ENCODE results near the gene AQP6.

AQP6 gene

GRCh38 chr12:49944046-49944445, 28.7 kb upstream of the AQP6 start:
- DNase-seq, result no peak

DNA sequence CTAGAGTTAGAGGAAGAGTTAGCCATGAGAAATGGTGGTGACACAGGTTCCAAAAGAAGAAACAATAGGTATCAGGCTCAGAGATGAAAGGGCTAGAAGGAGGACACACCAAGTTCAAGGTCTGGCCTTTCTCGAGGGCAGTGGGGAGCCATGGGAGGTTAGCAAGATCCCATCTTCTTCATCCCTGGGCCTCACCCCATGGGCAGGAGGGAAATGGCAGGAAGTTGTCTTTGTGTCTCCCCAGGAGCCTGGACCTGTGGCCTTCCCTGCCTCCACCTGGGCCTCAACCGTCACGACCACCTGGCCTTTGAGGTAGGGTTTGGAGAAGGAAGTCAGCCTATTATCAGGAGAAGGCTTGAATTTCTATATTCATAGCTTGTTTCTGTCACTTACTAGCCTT, 28.0 kb upstream of the AQP6 start:
- no peak for DNase-seq

- DNase-seq, result peak; percentile 89
Observed at GRCh38 chr12:49945394-49946080, 27.2 kb upstream of the AQP6 start.

- no peak for DNase-seq
Observed at GRCh38 chr12:49946086-49946485, 26.7 kb upstream of the AQP6 start.

DNA sequence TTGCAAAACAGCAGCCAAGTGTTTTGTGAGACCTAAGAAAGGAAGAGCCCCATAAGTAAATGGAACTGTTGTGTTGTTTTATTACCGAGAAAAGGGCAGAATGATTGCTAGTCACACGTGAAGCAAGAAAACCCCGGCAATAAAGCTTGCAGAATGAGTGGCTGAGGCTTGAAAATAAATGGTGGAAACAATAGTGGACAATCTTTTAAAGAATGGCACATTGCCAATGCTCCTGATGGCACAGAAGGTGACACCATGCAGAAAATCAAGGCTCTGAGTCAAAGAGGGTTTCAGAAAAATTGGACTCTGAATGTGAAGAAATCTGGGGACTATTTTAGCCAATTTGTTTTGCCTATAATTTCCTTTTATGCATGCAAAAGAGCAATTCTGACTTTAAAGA, 26.2 kb upstream of the AQP6 start:
- DNase-seq, result no peak

- DNase-seq, result no peak
Observed at GRCh38 chr12:49947593-49948226, 25.0 kb upstream of the AQP6 start.

- DNase-seq, result no peak
Observed at GRCh38 chr12:49948866-49949845, 23.6 kb upstream of the AQP6 start.

DNA sequence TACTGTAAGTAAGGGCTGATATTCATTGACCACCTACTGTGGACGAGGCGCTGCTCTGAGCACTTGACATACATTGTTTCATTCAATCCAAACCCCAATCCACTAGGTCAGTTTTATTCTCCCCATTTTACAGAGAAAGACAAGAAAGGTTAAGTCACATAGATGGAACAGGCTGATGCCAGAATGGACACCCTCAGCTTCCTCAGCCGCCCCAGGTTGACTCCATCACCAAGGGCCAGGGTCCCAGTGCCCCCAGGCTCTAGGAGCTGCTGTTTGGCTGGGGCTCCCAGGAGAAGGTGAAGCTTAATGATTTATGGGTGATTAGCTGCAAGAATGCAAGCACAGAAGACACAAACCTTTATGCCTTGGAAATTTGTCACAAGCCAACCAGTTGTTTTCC, 22.9 kb upstream of the AQP6 start:
- no peak for DNase-seq

DNA sequence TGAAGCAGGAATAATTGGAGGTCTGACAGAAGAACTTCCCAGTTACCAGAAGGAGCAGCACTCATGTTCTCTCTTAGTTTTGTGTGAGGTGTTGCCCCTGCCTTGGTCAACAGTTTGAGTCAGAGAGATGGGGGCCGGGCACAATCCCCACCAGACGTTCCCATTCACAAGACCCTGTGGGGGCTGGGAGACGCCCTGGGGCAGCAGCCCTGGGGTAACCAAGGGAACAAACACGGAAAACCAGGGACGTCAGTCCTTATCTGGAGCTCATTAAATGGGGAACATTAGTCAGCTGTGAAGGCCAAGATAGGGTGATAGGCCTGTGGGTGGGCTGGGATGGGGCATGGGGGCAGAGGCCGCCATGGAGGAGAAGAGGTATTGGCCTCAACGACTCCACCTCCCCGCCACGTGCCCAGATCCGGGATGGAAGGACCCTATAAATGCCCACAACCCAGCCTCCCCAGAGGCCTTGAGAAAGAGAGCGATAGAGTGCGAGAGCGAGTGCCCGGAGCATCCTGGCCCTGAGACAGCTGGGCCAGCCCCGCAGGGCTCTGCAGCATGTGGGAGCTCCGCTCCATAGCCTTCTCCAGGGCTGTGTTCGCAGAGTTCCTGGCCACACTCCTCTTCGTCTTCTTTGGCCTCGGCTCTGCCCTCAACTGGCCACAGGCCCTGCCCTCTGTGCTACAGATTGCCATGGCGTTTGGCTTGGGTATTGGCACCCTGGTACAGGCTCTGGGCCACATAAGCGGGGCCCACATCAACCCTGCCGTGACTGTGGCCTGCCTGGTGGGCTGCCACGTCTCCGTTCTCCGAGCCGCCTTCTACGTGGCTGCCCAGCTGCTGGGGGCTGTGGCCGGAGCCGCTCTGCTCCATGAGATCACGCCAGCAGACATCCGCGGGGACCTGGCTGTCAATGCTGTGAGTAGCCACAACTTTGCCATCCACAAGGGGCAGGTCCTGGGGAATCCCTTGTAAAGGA, 22.2 kb upstream of the AQP6 start, which contains the start of gene AQP2:
Gene AQP2, plus strand, starts transcription at position 465 of the 979 bp plus-strand sequence. Its CDS starts 94 bp downstream, at position 559.
- no peak for DNase-seq

GRCh38 chr12:49951411-49952240, 21.1 kb upstream of the AQP6 start:
- DNase-seq, result no peak

- no peak for DNase-seq
Observed at GRCh38 chr12:49952391-49953055, 20.2 kb upstream of the AQP6 start.

DNA sequence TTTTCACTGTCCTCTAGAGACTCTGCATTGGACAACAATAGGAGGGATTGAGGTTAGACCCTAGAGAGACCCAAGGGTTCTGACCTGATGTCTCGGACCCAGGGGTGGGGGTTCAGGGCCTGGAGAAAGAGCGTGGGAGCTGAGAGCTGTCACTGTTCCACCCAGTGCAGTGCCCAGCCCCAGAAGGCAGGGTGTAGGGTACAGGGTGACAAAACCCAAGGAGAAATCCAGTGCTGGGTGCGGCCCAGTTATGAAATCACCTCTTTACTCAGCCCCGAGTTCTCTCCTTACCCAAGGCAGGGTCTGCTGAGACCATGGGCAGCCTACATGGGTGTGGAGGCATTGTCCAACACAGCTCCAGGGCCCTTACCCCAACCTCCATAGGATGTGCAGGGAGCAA, 19.6 kb upstream of the AQP6 start:
- no peak for DNase-seq

DNA sequence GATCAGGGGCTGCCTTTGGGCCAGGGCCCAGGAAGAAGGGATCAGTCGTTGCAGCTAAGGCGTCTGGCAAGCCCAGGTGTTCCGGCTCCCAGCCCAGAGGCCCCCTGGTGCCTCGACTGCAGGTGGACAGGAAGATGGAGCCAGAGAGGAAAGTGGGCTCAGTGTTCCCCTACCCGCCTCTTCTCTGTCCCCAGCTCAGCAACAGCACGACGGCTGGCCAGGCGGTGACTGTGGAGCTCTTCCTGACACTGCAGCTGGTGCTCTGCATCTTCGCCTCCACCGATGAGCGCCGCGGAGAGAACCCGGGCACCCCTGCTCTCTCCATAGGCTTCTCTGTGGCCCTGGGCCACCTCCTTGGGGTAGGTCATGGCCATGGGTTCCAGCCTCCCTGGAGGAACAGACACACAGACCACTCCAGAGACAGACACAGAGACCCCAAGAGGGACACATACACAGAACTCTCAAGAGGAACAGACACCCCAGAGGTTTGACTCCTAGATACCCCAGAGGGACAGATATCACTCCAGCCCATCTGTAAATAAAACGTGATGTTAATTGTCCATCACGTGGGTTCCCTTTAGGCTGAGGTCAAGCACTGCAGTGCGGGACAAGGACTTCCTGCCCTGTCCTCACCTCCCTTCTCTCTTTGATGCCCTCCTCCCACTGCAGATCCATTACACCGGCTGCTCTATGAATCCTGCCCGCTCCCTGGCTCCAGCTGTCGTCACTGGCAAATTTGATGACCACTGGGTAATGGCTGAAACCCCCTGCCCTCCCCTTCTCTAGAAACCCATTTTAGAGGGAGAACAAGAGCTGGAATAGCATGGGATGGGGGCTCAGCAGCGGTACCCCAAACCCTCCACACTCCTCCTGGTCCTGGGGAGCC, 18.5 kb upstream of the AQP6 start:
- DNase-seq, result no peak

- DNase-seq, result no peak
Observed at GRCh38 chr12:49954863-49955830, 17.6 kb upstream of the AQP6 start.

DNA sequence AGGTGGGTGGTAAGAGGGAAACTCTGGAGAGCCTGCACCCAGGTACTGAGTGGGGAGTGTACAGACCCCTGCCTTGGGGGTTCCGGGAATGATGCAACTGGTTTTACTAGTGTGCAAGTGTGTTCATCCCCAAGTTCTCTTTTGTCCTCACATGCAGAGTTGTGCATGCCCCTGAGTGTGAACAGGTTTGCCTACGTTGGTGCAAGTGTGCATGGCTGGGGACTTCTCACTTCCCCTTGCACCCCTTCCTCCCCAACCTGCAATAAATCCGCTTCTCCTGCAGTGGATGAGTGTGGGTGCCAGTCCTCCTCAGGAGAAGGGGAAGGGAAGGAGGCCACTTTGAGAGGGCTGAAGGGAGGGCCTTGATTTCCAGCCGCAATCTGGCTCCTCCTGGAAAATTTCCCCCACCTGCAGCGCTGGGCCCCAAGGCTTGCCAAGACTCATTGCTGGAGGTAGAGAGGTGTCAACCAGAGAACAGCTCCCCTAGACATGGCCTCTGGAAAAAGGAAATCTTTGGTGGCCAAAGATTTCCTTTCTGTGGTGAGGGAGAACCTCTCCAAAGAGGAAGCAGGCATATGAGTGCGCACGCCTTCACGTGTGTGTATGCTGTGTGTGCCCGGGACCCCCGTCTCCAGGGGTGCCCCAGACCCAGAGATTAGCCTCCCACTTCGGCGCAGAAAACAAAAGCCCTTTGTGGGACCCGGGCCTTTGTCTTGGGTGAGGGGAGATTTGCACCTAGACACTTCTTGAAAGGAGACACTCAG, 16.7 kb upstream of the AQP6 start:
- DNase-seq, result no peak

DNA sequence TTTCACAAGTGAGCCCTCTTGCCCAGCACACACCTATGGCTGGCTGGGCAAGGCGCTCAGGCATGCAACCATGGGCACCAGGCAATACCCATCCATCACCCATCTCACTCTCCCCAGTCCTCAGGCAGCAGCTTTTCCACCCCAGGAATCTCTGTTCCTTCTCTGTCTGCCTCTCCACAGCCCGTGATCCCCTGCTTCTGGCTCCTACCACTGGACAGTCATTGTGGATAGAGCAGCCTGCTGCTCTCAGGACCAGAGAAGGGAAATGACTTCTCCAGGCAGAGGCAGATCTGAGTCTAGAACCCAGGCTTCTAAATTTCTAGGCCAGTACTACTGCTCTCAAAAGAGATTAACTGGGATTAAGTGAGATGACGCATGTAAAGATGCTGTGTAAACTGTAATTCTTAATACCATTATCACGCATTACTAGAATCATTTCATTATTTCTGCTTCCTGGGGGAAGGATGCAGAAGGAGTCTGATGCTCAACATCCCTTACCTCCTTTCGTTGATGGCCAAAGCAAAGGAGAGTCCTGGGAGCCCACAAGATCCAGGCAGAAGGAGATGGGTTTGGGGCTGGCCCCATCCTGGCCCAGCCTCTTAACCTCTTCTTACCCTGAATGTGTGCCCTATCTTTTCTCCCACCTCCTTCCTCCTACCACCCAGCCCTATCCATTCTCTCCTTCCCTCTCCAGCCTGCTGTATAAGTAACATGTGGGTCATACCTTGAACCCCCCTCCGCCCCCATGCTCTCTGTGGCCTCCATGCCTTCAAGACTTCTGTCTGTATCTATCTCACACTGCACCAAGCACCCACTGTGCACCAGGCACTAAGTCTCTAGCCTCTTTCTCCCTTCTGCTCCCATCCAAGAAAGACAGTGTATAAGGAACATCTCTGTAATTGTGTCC, 15.8 kb upstream of the AQP6 start:
- DNase-seq, result no peak

DNA sequence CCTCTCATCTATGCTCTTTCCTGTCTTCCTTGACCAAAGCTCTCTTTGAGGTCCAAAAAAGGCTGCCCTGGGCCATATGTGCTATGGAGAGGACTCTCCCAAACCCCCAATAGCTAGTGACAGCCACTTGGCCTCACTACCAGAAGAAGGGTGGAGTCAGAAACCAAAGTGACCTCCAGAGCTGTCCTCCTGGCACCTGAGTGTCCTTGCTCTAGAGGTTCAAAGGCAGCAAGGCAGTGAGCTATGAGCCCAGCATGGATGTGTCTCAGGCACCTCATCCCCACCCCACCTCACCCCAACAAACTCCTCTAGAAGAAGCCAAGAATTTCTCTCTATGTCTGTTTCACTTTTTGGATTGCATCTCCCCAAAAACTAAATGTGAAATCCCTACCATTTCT, 15.2 kb upstream of the AQP6 start:
- DNase-seq, result no peak
